Measurements from ENCODE around the gene B3GNT8.
"Not testable (repeated sequence)": the region's sequence is repeated elsewhere in the genome, so short reads cannot be mapped to it uniquely, and the experiment has no call there.

Gene B3GNT8

GRCh38 chr19:41426952-41427646 is at the start of gene B3GNT8:
Gene B3GNT8 (minus strand): TSS chr19:41427374. CDS start chr19:41426778, 596 bp downstream.
- DNase-seq = no peak

GRCh38 chr19:41476583-41476982 is 49.4 kb upstream of the B3GNT8 start:
- DNase-seq = no peak

GRCh38 chr19:41463257-41464256 is 36.4 kb upstream of the B3GNT8 start:
- not testable (repeated sequence) for DNase-seq

- no peak for DNase-seq
Observed at GRCh38 chr19:41462497-41462896, 35.3 kb upstream of the B3GNT8 start.

GRCh38 chr19:41457241-41457640 is 30.1 kb upstream of the B3GNT8 start:
- no peak for DNase-seq

- no peak for DNase-seq
Observed at GRCh38 chr19:41456342-41456918, 29.3 kb upstream of the B3GNT8 start.

- DNase-seq = no peak
Observed at GRCh38 chr19:41455936-41456335, 28.8 kb upstream of the B3GNT8 start.

- DNase-seq = no peak
Observed at GRCh38 chr19:41452584-41453275, 25.6 kb upstream of the B3GNT8 start.

GRCh38 chr19:41449865-41450178 is 22.6 kb upstream of the B3GNT8 start:
- no peak for DNase-seq

GRCh38 chr19:41449079-41449864 is 22.1 kb upstream of the B3GNT8 start:
- DNase-seq = peak; percentile 72

- DNase-seq = no peak
Observed at GRCh38 chr19:41447732-41448332, 20.7 kb upstream of the B3GNT8 start.

GRCh38 chr19:41445575-41445974 is 18.4 kb upstream of the B3GNT8 start:
- no peak for DNase-seq

- DNase-seq = no peak
Observed at GRCh38 chr19:41443813-41444455, 16.8 kb upstream of the B3GNT8 start.

GRCh38 chr19:41442473-41443355 is 15.5 kb upstream of the B3GNT8 start, which contains the start of gene ERICH4:
Gene ERICH4 (plus strand): TSS chr19:41443156. CDS start chr19:41443170, 14 bp downstream.
- DNase-seq = no peak

- no peak for DNase-seq
Observed at GRCh38 chr19:41441321-41441945, 14.3 kb upstream of the B3GNT8 start.

- DNase-seq = peak; percentile 95
Observed at GRCh38 chr19:41439441-41440222, 12.5 kb upstream of the B3GNT8 start, which contains the start of gene DMAC2. Gene DMAC2 (minus strand): TSS chr19:41439912. CDS start chr19:41439899, 13 bp downstream.

GRCh38 chr19:41437944-41438574 is 10.9 kb upstream of the B3GNT8 start:
- no peak for DNase-seq

GRCh38 chr19:41436674-41436951 is 9.4 kb upstream of the B3GNT8 start:
- no peak for DNase-seq
